ENCODE results near the gene FSTL4.

GRCh38 chr5:133528841-133529240, 83.5 kb downstream of the FSTL4 start:
- no peak for TF ChIP-seq RAD21 (IDR thresholded peaks at IDR 0.05)
- no peak for TF ChIP-seq CTCF (IDR thresholded peaks at IDR 0.05; ENCODE audit: low read depth, low read length, missing input control)
- no peak for TF ChIP-seq GABPA (IDR thresholded peaks at IDR 0.05 in 1 of 2, conservative IDR thresholded peaks at IDR 0.05 in 1 of 2)
- no peak for TF ChIP-seq TAF1 (conservative IDR thresholded peaks at IDR 0.05)
- TF ChIP-seq REST (IDR thresholded peaks at IDR 0.05), result no peak
- no peak for TF ChIP-seq MAX (IDR thresholded peaks at IDR 0.05)
- no peak for TF ChIP-seq FOXA1 (IDR thresholded peaks at IDR 0.05)
- no peak for TF ChIP-seq ZBTB33 (IDR thresholded peaks at IDR 0.05)

Measured in liver (tissue), 3 donors.